ENCODE results near the gene RNASEH1. TPM values are rescaled to one million over a fixed set of nuclear protein-coding genes. Genes with fewer than 3 reads are reported as not detected.
A peak's percentile ranks its signal among the peaks of the same experiment; 100 is the strongest.
"Not testable (repeated sequence)": the region's sequence is repeated elsewhere in the genome, so short reads cannot be mapped to it uniquely, and the experiment has no call there.

The RNASEH1 gene
- total and polyA plus RNA-seq, 2 experiments from 2014 or later, result 33.2 to 40.7 TPM

- peaks cover 15% of the 10 kb centered on the region for H3K4me1 ChIP-seq (ENCODE audit: insufficient read depth)
- no peak overlapping the region for H3K4me3 ChIP-seq
- H3K27ac ChIP-seq (ENCODE audit: low read depth), result no peak overlapping the region; the same call in 1 of the 2 replicates
- H3K4me2 ChIP-seq, result no peak overlapping the region
- peaks cover 58% of the 10 kb centered on the region for H3K79me2 ChIP-seq (replicated peaks; ENCODE audit: insufficient read depth)
- no peaks in the 10 kb centered on the region for H3K9me3 Mint-ChIP-seq
- peaks cover 84% of the 10 kb centered on the region for H3K36me3 Mint-ChIP-seq (ENCODE audit: low read depth)
- H3K9me2 ChIP-seq (ENCODE audit: insufficient read depth), result no peaks in the 10 kb centered on the region
- H3K36me3 ChIP-seq (ENCODE audit: insufficient read depth), result peaks cover 67% of the 10 kb centered on the region
- H3K4me1 Mint-ChIP-seq, result peaks cover 31% of the 10 kb centered on the region
- H4K20me1 ChIP-seq (replicated peaks; ENCODE audit: insufficient read depth), result peaks cover 69% of the 10 kb centered on the region
- peaks cover 10% of the 10 kb centered on the region for H3K27me3 Mint-ChIP-seq (ENCODE audit: insufficient read depth, low read depth, poor library complexity)
- TF ChIP-seq EZH2phosphoT487 (IDR thresholded peaks at IDR 0.05; ENCODE audit: unreplicated experiment) (no peak), STAT1 (IDR thresholded peaks at IDR 0.05; ENCODE audit: unreplicated experiment) (no peak), CTCF (conservative IDR thresholded peaks at IDR 0.05; ENCODE audit: low read depth in 2 of 2) (no peak)
- DNase-seq (ENCODE audit: low spot score) (no peak), ATAC-seq (no peak)
- H2AFZ ChIP-seq, result no peak overlapping the region
- H3K27ac Mint-ChIP-seq, result no peak overlapping the region
- peaks cover 41% of the 10 kb centered on the region for H3F3A ChIP-seq (replicated peaks; ENCODE audit: low read depth)
- H3K27me3 ChIP-seq (ENCODE audit: insufficient read depth), result no peaks in the 10 kb centered on the region
- H3K4me3 Mint-ChIP-seq, result no peak overlapping the region
Observed at GRCh38 chr2:3580449-3580848, 22.3 kb upstream of the RNASEH1 start.

GRCh38 chr2:3578987-3579386, 20.9 kb upstream of the RNASEH1 start:
- Histone ChIP-seq H3K4me1 (ENCODE audit: insufficient read depth) (peaks cover 15% of the 10 kb centered on the region), H3F3A (replicated peaks; ENCODE audit: low read depth) (peaks cover 41% of the 10 kb centered on the region), H3K27me3 (ENCODE audit: insufficient read depth) (no peaks in the 10 kb centered on the region), H3K4me2 (0 out of 2 replicates have a peak overlapping the region, but pooled peaks have one; percentile 92), H3K9me2 (ENCODE audit: insufficient read depth) (no peaks in the 10 kb centered on the region), H4K20me1 (replicated peaks; ENCODE audit: insufficient read depth) (peaks cover 64% of the 10 kb centered on the region), H2AFZ (no peak overlapping the region), H3K36me3 (ENCODE audit: insufficient read depth) (peaks cover 67% of the 10 kb centered on the region), H3K4me3 (peak overlapping the region; percentile 99), H3K79me2 (replicated peaks; ENCODE audit: insufficient read depth) (peaks cover 62% of the 10 kb centered on the region), H3K27ac (ENCODE audit: low read depth) (no peak overlapping the region; the same call in 1 of the 2 replicates)
- no peak for DNase-seq (ENCODE audit: low spot score)
- peaks cover 13% of the 10 kb centered on the region for H3K27me3 Mint-ChIP-seq (ENCODE audit: insufficient read depth, low read depth, poor library complexity)
- peaks cover 31% of the 10 kb centered on the region for H3K4me1 Mint-ChIP-seq
- no peak overlapping the region for H3K27ac Mint-ChIP-seq
- ATAC-seq, result no peak
- H3K9me3 Mint-ChIP-seq, result no peaks in the 10 kb centered on the region
- H3K4me3 Mint-ChIP-seq, result peak overlapping the region; percentile 16; the same call in 1 of the 3 replicates
- TF ChIP-seq STAT1 (IDR thresholded peaks at IDR 0.05; ENCODE audit: unreplicated experiment) (no peak), CREB1 (CRISPR knock-in tag; IDR thresholded peaks at IDR 0.05; ENCODE audit: low read depth) (no peak), EZH2 (IDR thresholded peaks at IDR 0.05; ENCODE audit: low read depth, unreplicated experiment) (no peak)
- peaks cover 83% of the 10 kb centered on the region for H3K36me3 Mint-ChIP-seq (ENCODE audit: low read depth)

GRCh38 chr2:3576263-3576630, 18.1 kb upstream of the RNASEH1 start:
- not testable (repeated sequence) for DNase-seq (ENCODE audit: low spot score); H3K9me3 Mint-ChIP-seq; H3K27me3 ChIP-seq (ENCODE audit: insufficient read depth); H2AFZ ChIP-seq; ATAC-seq; H3K9me2 ChIP-seq (ENCODE audit: insufficient read depth)
- peaks cover 36% of the 10 kb centered on the region for H3F3A ChIP-seq (replicated peaks; ENCODE audit: low read depth)
- H3K36me3 ChIP-seq (ENCODE audit: insufficient read depth), result peaks cover 50% of the 10 kb centered on the region
- H4K20me1 ChIP-seq (replicated peaks; ENCODE audit: insufficient read depth), result peaks cover 51% of the 10 kb centered on the region
- peaks cover 31% of the 10 kb centered on the region for H3K4me1 Mint-ChIP-seq
- H3K4me2 ChIP-seq, result peak overlapping the region; percentile 92
- H3K36me3 Mint-ChIP-seq (ENCODE audit: low read depth), result peaks cover 59% of the 10 kb centered on the region
- H3K27ac Mint-ChIP-seq, result peak overlapping the region; percentile 99
- peak overlapping the region; percentile 94 for H3K27ac ChIP-seq (ENCODE audit: low read depth)
- peak overlapping the region; percentile 99 for H3K4me3 Mint-ChIP-seq
- peaks cover 61% of the 10 kb centered on the region for H3K79me2 ChIP-seq (replicated peaks; ENCODE audit: insufficient read depth)
- H3K4me1 ChIP-seq (ENCODE audit: insufficient read depth), result peaks cover 15% of the 10 kb centered on the region
- peaks cover 13% of the 10 kb centered on the region for H3K27me3 Mint-ChIP-seq (ENCODE audit: insufficient read depth, low read depth, poor library complexity)
- H3K4me3 ChIP-seq, result peak overlapping the region; percentile 99

Measured in GM23338 (cell line).